GM12872 (cell line): Measurements from ENCODE around the gene HOXC6.

Experiments used
- CTCF ChIP-seq: IDR thresholded peaks from 3 replicates; pipeline ENCODE4 v1.5.1; 2011; ENCODE audit warnings: low read depth, mild to moderate bottlenecking, low read length, moderate library complexity; ENCODE audit not compliant: insufficient read depth

HOXC6 gene

DNA sequence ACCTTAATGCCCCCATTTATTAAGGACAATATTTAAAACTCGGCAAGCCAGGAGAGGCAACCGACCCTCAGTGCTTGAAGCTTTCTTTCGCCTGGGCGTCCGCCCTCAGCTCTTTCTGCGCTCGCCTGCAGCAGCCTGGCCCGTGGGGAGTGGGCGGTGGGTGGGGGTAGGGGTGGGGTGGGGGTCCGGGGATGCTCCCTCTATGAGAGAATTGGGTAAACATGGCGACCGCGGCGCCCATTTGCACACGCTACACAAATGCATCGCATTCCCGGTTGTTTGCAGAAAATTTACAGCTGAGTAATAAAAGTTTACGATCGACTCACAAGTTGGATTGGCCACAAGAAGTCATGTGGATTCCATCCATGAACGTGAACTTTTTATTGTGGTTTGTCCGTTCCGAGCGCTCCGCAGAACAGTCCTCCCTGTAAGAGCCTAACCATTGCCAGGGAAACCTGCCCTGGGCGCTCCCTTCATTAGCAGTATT, 11.7 kb upstream of the HOXC6 start:
- TF ChIP-seq CTCF, result no peak

GRCh38 chr12:54017027-54017788, 11.0 kb upstream of the HOXC6 start:
- TF ChIP-seq CTCF, result no peak

- TF ChIP-seq CTCF, result no peak
Observed at GRCh38 chr12:54017878-54018467, 10.3 kb upstream of the HOXC6 start.

DNA sequence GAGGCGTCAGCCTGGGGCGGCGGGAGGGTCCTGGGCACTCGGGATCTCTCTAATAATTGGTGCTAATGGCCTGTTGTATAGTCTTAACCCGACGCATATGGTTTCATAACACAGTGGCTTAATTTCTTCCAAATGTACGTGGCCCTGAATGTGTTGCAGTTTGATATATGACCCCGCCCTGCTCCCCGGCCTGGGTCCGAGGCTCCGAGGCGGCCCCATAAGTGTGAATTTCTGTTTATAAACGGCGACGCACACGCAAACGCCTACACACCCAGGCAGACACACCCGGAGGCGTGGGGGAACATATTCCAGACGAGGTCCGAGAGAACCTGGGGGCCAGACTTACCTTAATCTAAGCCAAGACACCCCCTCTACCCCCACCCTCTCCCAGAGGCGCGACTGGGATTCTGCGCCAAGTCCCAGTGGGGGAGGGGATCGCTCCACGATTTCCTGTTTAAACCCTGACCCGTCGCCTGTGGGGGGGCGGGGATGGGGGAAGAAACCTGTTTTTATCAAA, 9.7 kb upstream of the HOXC6 start:
- no peak for TF ChIP-seq CTCF

DNA sequence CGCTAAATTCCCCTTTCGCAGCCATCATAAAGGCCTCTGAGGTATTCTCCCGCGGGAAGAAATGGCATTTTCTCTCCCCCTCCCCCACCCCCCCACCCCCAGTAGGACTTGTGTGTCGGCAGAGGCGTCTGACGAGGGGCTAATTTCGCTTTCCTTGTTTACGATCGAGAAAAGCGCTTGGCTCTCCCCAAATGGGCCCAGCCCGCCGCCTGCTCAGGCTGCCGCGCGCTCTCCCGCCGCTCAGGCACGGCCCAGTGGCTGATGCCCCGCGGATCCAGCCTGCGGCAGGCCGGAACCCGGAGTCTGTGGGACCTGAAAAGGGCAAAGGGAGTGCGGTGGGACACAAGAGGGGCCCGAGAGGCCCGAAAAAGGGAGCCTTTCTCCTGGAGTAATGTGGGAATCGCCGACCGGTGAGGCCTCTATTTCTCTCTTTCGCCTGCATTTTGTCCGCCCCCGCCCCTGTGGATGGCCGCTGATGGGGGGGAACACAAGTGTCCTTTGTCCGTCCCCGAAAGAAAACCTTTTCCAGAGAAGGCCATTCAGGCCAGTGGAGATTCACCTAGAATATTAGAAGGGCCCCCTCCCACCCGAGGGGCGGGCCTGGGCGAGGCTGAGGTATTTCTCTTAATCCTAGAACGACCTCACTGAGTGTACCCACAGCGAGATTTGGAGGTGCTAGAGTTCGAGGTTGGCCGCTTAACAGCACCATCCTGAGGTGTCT, 9.0 kb upstream of the HOXC6 start:
- no peak for TF ChIP-seq CTCF

DNA sequence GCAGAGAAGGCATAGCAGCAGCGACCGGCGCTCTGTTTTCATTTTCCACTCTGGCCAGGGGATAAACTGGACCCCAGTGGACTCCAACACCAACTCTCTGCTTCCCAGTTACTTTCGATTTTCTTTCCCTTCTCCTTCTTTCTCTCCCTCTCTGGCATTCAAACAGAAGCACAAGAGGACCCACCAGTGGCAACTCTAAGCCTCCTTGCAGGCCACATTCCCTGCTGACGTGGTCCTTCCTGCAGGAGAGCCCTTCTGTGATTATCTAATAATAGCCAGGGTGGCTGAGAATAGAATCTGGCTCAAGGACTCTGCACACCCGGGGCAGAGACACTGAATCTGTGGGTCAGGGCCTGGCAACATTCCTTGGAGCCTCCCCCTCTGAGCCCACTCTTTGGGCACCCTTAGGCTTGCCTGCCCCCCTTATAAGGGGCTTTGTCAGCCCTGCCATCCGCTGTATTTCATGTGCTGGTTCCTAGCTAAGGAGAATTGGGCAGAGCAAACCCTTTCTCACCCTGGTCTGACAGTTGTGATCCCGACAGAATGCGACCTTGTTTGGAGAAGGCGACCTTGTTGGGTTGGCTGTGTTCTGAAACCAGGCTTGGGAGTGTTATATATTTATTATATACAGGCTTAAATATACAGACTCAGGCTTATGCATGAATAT, 8.2 kb upstream of the HOXC6 start:
- no peak for TF ChIP-seq CTCF
